Endothelial cell of umbilical vein (primary cell): ENCODE data around the gene PDIA5. TPM values are rescaled to one million over a fixed set of nuclear protein-coding genes. Genes with fewer than 3 reads are reported as not detected.

Experiments used
- BruUV-seq: library from RNA; stranded (reverse); fragments of 400-500 nt; replicated peaks from 2 replicates; lab custom pipeline; 2021; lab: Mats Ljungman, UMichigan
- CTCF ChIA-PET: fragments of 300-600, 350-600 bp; sonication (Branson Sonifier 250); formaldehyde crosslinking; loops from one replicate; lab custom pipeline; 2021; ENCODE audit warnings: antibody characterized with exemption, inconsistent platforms; lab: Charles Lee
- POLR2A ChIA-PET: fragments of 300-600, 350-600 bp; sonication (Branson Sonifier 250); formaldehyde crosslinking; loops from one replicate; lab custom pipeline; 2021; ENCODE audit warnings: antibody characterized with exemption, inconsistent platforms; lab: Charles Lee
- DNase-seq: peaks from one replicate; pipeline ENCODE4 v3.0.0-alpha.2; 2011; ENCODE audit warnings: low read depth, low spot score
- FAIRE-seq: peaks from 2 replicates; lab custom pipeline; 2011; peaks lifted over from hg19 to GRCh38; lab: Jason Lieb, UNC
- H2AFZ ChIP-seq: 2 replicates; pipeline ENCODE4 v1.6.0; 2012; ENCODE audit warnings: low read depth, low read length, control low read depth, inconsistent platforms
- H3K27ac ChIP-seq: 2 replicates; pipeline ENCODE4 v1.5.1; 2011; ENCODE audit warnings: low read depth, mild to moderate bottlenecking, control low read depth, low read length, moderate library complexity; ENCODE audit not compliant: insufficient read depth
- H3K27me3 ChIP-seq, 2 experiments: 2 replicates each; pipeline versions ENCODE4 v1.6.0 to v1.6.1; 2011; ENCODE audit warnings: low read length in 2 of 2, mixed read lengths in 1 of 2; ENCODE audit not compliant: control insufficient read depth in 2 of 2, insufficient read depth in 2 of 2
- H3K36me3 ChIP-seq, 2 experiments: 2 replicates in 1 of 2; 3 replicates in 1 of 2; pipeline ENCODE4 v1.5.1; 2011; ENCODE audit warnings: low read length in 2 of 2, mild to moderate bottlenecking in 1 of 2, moderate library complexity in 1 of 2; ENCODE audit not compliant: control insufficient read depth in 2 of 2, insufficient read depth in 2 of 2; ENCODE audit errors: extremely low read depth in 1 of 2
- H3K4me1 ChIP-seq: 3 replicates; pipeline ENCODE4 v1.5.1; 2011; ENCODE audit warnings: mild to moderate bottlenecking, low read length; ENCODE audit not compliant: control insufficient read depth, insufficient read depth; ENCODE audit errors: extremely low read depth
- H3K4me2 ChIP-seq: 2 replicates; pipeline ENCODE4 v1.6.1; 2011; ENCODE audit warnings: low read length, control low read depth, mixed read lengths; ENCODE audit not compliant: insufficient read depth
- H3K4me3 ChIP-seq, 3 experiments: fragments of 200-600 bp in 1 of 3; sonication (generic), shearing (Covaris generic) in 1 of 3; replicated peaks in 1 of 3; 2 replicates each; pipeline ENCODE4 v1.5.1; 2011 to 2016; ENCODE audit warnings: control low read depth in 3 of 3, low read length in 3 of 3, mild to moderate bottlenecking in 2 of 3, inconsistent platforms in 1 of 3, low read depth in 1 of 3, moderate library complexity in 1 of 3; ENCODE audit not compliant: insufficient read depth in 1 of 3
- H3K79me2 ChIP-seq: 2 replicates; pipeline ENCODE4 v1.6.0; 2012; ENCODE audit warnings: low read length, inconsistent platforms; ENCODE audit not compliant: control insufficient read depth, insufficient read depth
- H3K9ac ChIP-seq: replicated peaks from 2 replicates; pipeline ENCODE3; 2011; ENCODE audit warnings: low read length, control low read depth; ENCODE audit not compliant: insufficient read depth; ENCODE audit errors: extremely low read depth
- H3K9me1 ChIP-seq: replicated peaks from 3 replicates; pipeline ENCODE4 v1.6.0; 2011; ENCODE audit warnings: mild to moderate bottlenecking, low read length; ENCODE audit not compliant: control insufficient read depth, insufficient read depth; ENCODE audit errors: extremely low read depth
- H3K9me3 ChIP-seq: replicated peaks from 2 replicates; pipeline ENCODE4 v1.5.1; 2012; ENCODE audit warnings: low read length, inconsistent platforms; ENCODE audit not compliant: control insufficient read depth, insufficient read depth
- H4K20me1 ChIP-seq: replicated peaks from 2 replicates; pipeline ENCODE3; 2011; ENCODE audit warnings: mild to moderate bottlenecking, low read length; ENCODE audit not compliant: control insufficient read depth, insufficient read depth; ENCODE audit errors: extremely low read depth
- CTCF ChIP-seq, 2 donors: IDR thresholded peaks; 1 replicate in 1 of 2; 2 replicates in 1 of 2; pipeline ENCODE4 v1.5.1; 2011; ENCODE audit warnings: low read length in 2 of 2, mild to moderate bottlenecking in 2 of 2, moderate library complexity in 2 of 2, control low read depth in 1 of 2, inconsistent platforms in 1 of 2, low read depth in 1 of 2; ENCODE audit not compliant: insufficient read depth in 1 of 2; ENCODE audit errors: extremely low read depth in 1 of 2
- EZH2 ChIP-seq: IDR thresholded peaks from 2 replicates; pipeline ENCODE4 v1.6.1; 2012; ENCODE audit warnings: borderline replicate concordance, low read depth, mild to moderate bottlenecking, moderate library complexity, low read length, inconsistent platforms; ENCODE audit not compliant: severe bottlenecking
- FOS ChIP-seq: IDR thresholded peaks from 2 replicates; pipeline ENCODE4 v1.6.1; 2011; ENCODE audit warnings: mild to moderate bottlenecking, low read length, moderate library complexity, borderline replicate concordance; ENCODE audit not compliant: insufficient read depth
- GATA2 ChIP-seq: IDR thresholded peaks from 2 replicates; pipeline ENCODE4 v1.7.0; 2011; ENCODE audit warnings: low read depth, mild to moderate bottlenecking, moderate library complexity, mixed read lengths, low read length; ENCODE audit not compliant: insufficient read length, insufficient read depth
- JUN ChIP-seq: IDR thresholded peaks from 2 replicates; pipeline ENCODE4 v1.6.1; 2011; ENCODE audit warnings: borderline replicate concordance, low read depth; ENCODE audit not compliant: insufficient read length, insufficient read depth
- MAX ChIP-seq: IDR thresholded peaks from 2 replicates; pipeline ENCODE4 v1.6.1; 2011; ENCODE audit not compliant: insufficient read depth, insufficient read length
- MYC ChIP-seq: IDR thresholded peaks from one replicate; pipeline ENCODE4 v1.6.1; 2011; ENCODE audit warnings: mild to moderate bottlenecking, low read depth, low read length
- POLR2A ChIP-seq: IDR thresholded peaks from 2 replicates; pipeline ENCODE4 v1.6.1; 2012; ENCODE audit warnings: low read depth, mild to moderate bottlenecking, control low read depth, low read length
- POLR2AphosphoS5 ChIP-seq: IDR thresholded peaks from 2 replicates; pipeline ENCODE4 v1.6.1; 2012; ENCODE audit warnings: low read depth, mild to moderate bottlenecking, control low read depth, low read length, moderate library complexity; ENCODE audit not compliant: insufficient read depth
- dilution Hi-C: fragments of 300-500 bp; cut with MboI; formaldehyde crosslinking; loops from one replicate; pipeline ENCODE4 v1.15.0; 2019; ENCODE audit warnings: low sequenced_read_pairs; ENCODE audit not compliant: extremely low pct_ligation_motif_present
- intact Hi-C: fragments of 100-400 bp; cut with micrococcal nuclease; formaldehyde crosslinking; loops from one replicate; pipeline ENCODE4 v1.10.0; 2022
- polyA plus RNA-seq, 4 experiments: library from polyadenylated mRNA; depleted of rRNA in 3 of 4; stranded (reverse) in 3 of 4; unstranded in 1 of 4; fragments of >200 nt; gene quantifications; 2 replicates each; pipeline versions ENCODE4 v1.2.1 to v1.2.3, GENCODE V29; 2011 to 2012; ENCODE audit warnings: missing spikeins in 1 of 4
- total RNA-seq: library from RNA; stranded (reverse); gene quantifications from 2 replicates; pipeline ENCODE4 v1.2.3, GENCODE V29; 2021

Gene PDIA5
- total and polyA plus RNA-seq, 2 donors (not counting 3 experiments of a cell fraction or from before 2014, with no cell fraction given) = 55.7 to 85.6 TPM

DNA sequence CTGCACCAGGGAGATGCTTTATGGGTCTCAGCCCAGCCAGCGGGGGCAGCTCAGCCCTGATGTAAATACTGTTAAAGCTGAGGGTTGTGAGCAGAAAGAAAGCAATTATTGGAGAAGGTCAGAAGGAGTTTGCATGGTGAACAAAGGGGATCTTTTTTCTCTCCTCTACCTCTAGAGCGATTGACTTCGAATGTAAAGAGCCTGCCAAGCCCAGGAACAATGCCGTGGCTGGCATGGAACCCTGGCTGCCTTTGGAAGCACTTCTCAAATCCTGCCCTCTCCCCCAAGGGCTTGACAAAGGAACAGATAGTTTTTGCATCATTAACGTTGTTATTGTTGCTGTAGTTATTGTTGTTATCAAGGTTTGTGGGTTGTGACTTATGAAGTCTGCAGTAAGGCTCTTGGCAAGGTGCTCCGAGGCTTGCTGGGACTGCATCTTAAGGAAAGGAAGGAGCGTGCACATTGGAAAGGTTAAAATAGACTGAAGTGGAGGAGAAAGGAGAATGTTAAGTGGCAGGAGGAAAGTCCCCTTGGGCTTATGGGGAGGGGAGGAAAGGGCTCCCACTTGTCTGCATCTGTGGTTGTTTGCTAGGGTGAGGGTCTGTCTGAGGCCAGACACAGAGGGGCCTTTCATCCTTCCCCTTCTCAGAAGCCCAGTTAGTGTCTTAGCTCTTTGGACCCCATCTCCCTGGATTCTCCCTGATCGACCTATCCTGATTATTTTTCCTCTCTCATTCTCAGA lies 16.7 kb downstream of the PDIA5 start:
- H3K27ac ChIP-seq = no peak overlapping the region
- H3K4me3 ChIP-seq = no peak overlapping the region
- H3K79me2 ChIP-seq = peaks cover 89% of the 10 kb centered on the region
- no peaks in the 10 kb centered on the region for H3K9me1 ChIP-seq
- dilution Hi-C loops (no loop called here), intact Hi-C loops (loop anchor here (2.0 to 10.0 kb wide), 4 partner anchors 17 to 501 kb away; partner anchors contain the start of genes HACD2, HSPBAP1, PDIA5 and SLC49A4)
- POLR2A ChIA-PET = no interaction called here
- peaks cover 63% of the 10 kb centered on the region for H3K4me1 ChIP-seq
- no peak overlapping the region for H3K4me2 ChIP-seq
- CTCF ChIA-PET = interaction anchor here (1.0 to 2.4 kb wide), 2 partner anchors 12 to 17 kb away, joined by 3 to 5 read pairs; partner anchors contain the start of gene PDIA5
- TF ChIP-seq CTCF (IDR thresholded peaks at IDR 0.05; ENCODE audit: extremely low read depth in 1 of 2, insufficient read depth in 1 of 2, low read depth in 1 of 2, low read length in 2 of 2) = no peak
- H3K9me3 ChIP-seq = no peaks in the 10 kb centered on the region
- H4K20me1 ChIP-seq = no peaks in the 10 kb centered on the region
- H3K27me3 ChIP-seq = no peaks in the 10 kb centered on the region
- FAIRE-seq = no peak
- H3K9ac ChIP-seq = no peak overlapping the region
- BruUV-seq = no TSS peak
- DNase-seq = peak; percentile 53
- no peak overlapping the region for H2AFZ ChIP-seq
- H3K36me3 ChIP-seq = no peaks in the 10 kb centered on the region

DNA sequence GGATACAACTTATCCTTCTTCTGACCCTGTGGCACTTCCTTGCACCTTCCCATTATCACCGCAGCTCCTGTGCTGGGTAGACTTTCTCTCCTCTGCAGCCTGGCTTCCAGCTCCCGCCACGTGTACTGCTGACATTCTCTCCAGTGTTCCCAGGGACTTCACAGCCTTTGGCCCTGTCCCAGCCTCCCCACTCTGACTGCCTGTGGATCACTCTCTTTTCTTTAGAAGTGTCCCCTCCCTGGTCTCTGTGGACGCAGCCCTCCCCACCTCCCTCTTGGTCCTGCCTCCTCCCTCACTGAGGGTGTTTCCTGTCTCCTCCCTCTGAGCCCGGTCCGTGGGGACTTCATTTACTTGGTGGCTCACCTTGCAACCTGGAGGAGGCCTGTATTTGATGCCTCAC lies 17.4 kb downstream of the PDIA5 start:
- FAIRE-seq (no peak), DNase-seq (no peak)
- POLR2A ChIA-PET = no interaction called here
- Histone ChIP-seq H3K36me3 (no peaks in the 10 kb centered on the region), H3K27me3 (no peaks in the 10 kb centered on the region), H3K9me1 (no peaks in the 10 kb centered on the region), H4K20me1 (no peaks in the 10 kb centered on the region), H3K27ac (no peak overlapping the region), H3K4me3 (no peak overlapping the region), H3K9me3 (no peaks in the 10 kb centered on the region), H3K4me1 (peaks cover 59% of the 10 kb centered on the region), H3K4me2 (no peak overlapping the region), H2AFZ (no peak overlapping the region), H3K9ac (no peak overlapping the region), H3K79me2 (peaks cover 95% of the 10 kb centered on the region)
- CTCF ChIA-PET = interaction anchor here (1.0 to 2.4 kb wide), 2 partner anchors 13 to 17 kb away, joined by 3 to 5 read pairs; partner anchors contain the start of gene PDIA5
- intact Hi-C loops (loop anchor here (10.0 kb wide), 2 partner anchors 289 to 501 kb away; partner anchors contain the start of genes HACD2, HSPBAP1 and SLC49A4), dilution Hi-C loops (no loop called here)
- TF ChIP-seq CTCF (IDR thresholded peaks at IDR 0.05; ENCODE audit: extremely low read depth in 1 of 2, insufficient read depth in 1 of 2, low read depth in 1 of 2, low read length in 2 of 2) = no peak
- no peak for TF ChIP-seq POLR2A
- no peak for TF ChIP-seq JUN
- no peak for TF ChIP-seq GATA2
- no peak for TF ChIP-seq POLR2AphosphoS5
- TF ChIP-seq EZH2 = no peak
- no peak for TF ChIP-seq FOS
- TF ChIP-seq MYC = no peak
- TF ChIP-seq MAX = no peak
- BruUV-seq = no TSS peak
